OCI-LY7 (cell line): ENCODE results near the gene ABCA13. TPM values are rescaled to one million over a fixed set of nuclear protein-coding genes. Genes with fewer than 3 reads are reported as not detected.

Experiments used
- BruUV-seq: library from RNA; stranded (reverse); fragments of 400-500 nt; replicated peaks from 2 replicates; lab custom pipeline; 2021; lab: Mats Ljungman, UMichigan
- CTCF ChIA-PET: fragments of 300-600 bp; sonication (Branson Sonifier 250); formaldehyde crosslinking; loops from one replicate; lab custom pipeline; 2022; ENCODE audit warnings: antibody characterized with exemption; ENCODE audit not compliant: unreplicated experiment; lab: Charles Lee
- POLR2A ChIA-PET: fragments of 300-600 bp; sonication (Branson Sonifier 250); formaldehyde crosslinking; loops from one replicate; lab custom pipeline; 2022; ENCODE audit warnings: antibody characterized with exemption; lab: Charles Lee
- DNase-seq: peaks from one replicate; pipeline ENCODE4 v3.0.0-alpha.2; 2015; ENCODE audit warnings: low spot score
- H2AFZ ChIP-seq: fragments of 200-600 bp; sonication (generic), shearing (Covaris generic); 2 replicates; pipeline ENCODE4 v1.6.1; 2014; ENCODE audit warnings: mild to moderate bottlenecking, antibody characterized with exemption, low read length, moderate library complexity
- H3K27ac ChIP-seq: fragments of 200-600 bp; sonication (generic); 2 replicates; pipeline ENCODE4 v1.5.1; 2014; ENCODE audit warnings: mixed run types, low read depth, mild to moderate bottlenecking, moderate library complexity, low read length, inconsistent platforms; ENCODE audit not compliant: poor library complexity, severe bottlenecking
- H3K36me3 ChIP-seq: fragments of 200-600 bp; sonication (generic); 2 replicates; pipeline ENCODE4 v1.6.1; 2014; ENCODE audit warnings: mild to moderate bottlenecking, antibody characterized with exemption, low read length, moderate library complexity, mixed read lengths; ENCODE audit not compliant: insufficient read depth
- H3K4me1 ChIP-seq: fragments of 200-600 bp; sonication (generic); 2 replicates; pipeline ENCODE4 v1.5.1; 2014; ENCODE audit warnings: mild to moderate bottlenecking, low read length; ENCODE audit not compliant: insufficient read depth, poor library complexity, severe bottlenecking
- H3K4me2 ChIP-seq: fragments of 200-600 bp; sonication (generic); 2 replicates; pipeline ENCODE4 v1.6.1; 2014; ENCODE audit warnings: mild to moderate bottlenecking, low read length
- H3K4me3 ChIP-seq: fragments of 200-600 bp; sonication (generic); 2 replicates; pipeline ENCODE4 v1.5.1; 2014; ENCODE audit warnings: mild to moderate bottlenecking, low read depth, low read length; ENCODE audit not compliant: poor library complexity, severe bottlenecking
- H3K79me2 ChIP-seq: fragments of 200-600 bp; sonication (generic); 2 replicates; pipeline ENCODE4 v1.6.1; 2016; ENCODE audit warnings: low read depth, mild to moderate bottlenecking, low read length, moderate library complexity, mixed read lengths; ENCODE audit not compliant: insufficient read depth
- H3K9me2 ChIP-seq: fragments of 200-600 bp; sonication (generic); 2 replicates; pipeline ENCODE4 v1.6.1; 2016; ENCODE audit warnings: mild to moderate bottlenecking, low read length, mixed read lengths; ENCODE audit not compliant: insufficient read depth
- H3K9me3 ChIP-seq: fragments of 200-600 bp; sonication (generic); 2 replicates; pipeline ENCODE4 v1.6.1; 2014; ENCODE audit warnings: mild to moderate bottlenecking, mixed run types, low read length, mixed read lengths
- H4K20me1 ChIP-seq: fragments of 200-600 bp; sonication (generic); 2 replicates; pipeline ENCODE4 v1.6.1; 2014; ENCODE audit warnings: mild to moderate bottlenecking, antibody characterized with exemption, low read length, moderate library complexity, mixed read lengths; ENCODE audit not compliant: insufficient read depth
- CTCF ChIP-seq: fragments of 200-600 bp; sonication (generic); conservative IDR thresholded peaks from 2 replicates; pipeline ENCODE4 v1.5.1; 2014; ENCODE audit warnings: mild to moderate bottlenecking, antibody characterized with exemption, low read length, moderate library complexity, mixed read lengths
- EZH2phosphoT487 ChIP-seq: fragments of 200-600 bp; sonication (generic); IDR thresholded peaks from 2 replicates; pipeline ENCODE4 v1.6.1; 2018; ENCODE audit warnings: low read depth, borderline replicate concordance, mild to moderate bottlenecking, mixed run types, antibody characterized with exemption, low read length, moderate library complexity, mixed read lengths
- intact Hi-C: fragments of 100-400 bp; cut with micrococcal nuclease; formaldehyde crosslinking; loops from one replicate; pipeline ENCODE4 v1.10.0; 2022; ENCODE audit not compliant: unreplicated experiment
- total RNA-seq, 2 experiments: library from RNA; depleted of rRNA in 1 of 2; stranded (reverse); fragments of >200 nt in 1 of 2; shearing (Covaris generic) in 1 of 2; gene quantifications; 2 replicates each; pipeline ENCODE4 v1.2.3, GENCODE V29; 2014 to 2022

ABCA13 gene
- total RNA-seq, 2 experiments from 2014 or later: not detected

- no peaks in the 10 kb centered on the region for H3K36me3 ChIP-seq
- no peaks in the 10 kb centered on the region for H3K4me1 ChIP-seq
- no peak for TF ChIP-seq CTCF
- TF ChIP-seq EZH2phosphoT487: no peak
- CTCF ChIA-PET: no interaction called here
- POLR2A ChIA-PET: no interaction called here
- no peaks in the 10 kb centered on the region for H3K9me2 ChIP-seq
- DNase-seq: no peak
- intact Hi-C loops: no loop called here
- no peak overlapping the region for H2AFZ ChIP-seq
- no peaks in the 10 kb centered on the region for H4K20me1 ChIP-seq
- BruUV-seq: no TSS peak
- H3K27ac ChIP-seq: no peak overlapping the region
- H3K4me3 ChIP-seq: no peak overlapping the region
- no peak overlapping the region for H3K4me2 ChIP-seq
- H3K9me3 ChIP-seq: no peaks in the 10 kb centered on the region
- no peaks in the 10 kb centered on the region for H3K79me2 ChIP-seq
Measured at GRCh38 chr7:48438206-48438605, 266.9 kb downstream of the ABCA13 start.

DNA sequence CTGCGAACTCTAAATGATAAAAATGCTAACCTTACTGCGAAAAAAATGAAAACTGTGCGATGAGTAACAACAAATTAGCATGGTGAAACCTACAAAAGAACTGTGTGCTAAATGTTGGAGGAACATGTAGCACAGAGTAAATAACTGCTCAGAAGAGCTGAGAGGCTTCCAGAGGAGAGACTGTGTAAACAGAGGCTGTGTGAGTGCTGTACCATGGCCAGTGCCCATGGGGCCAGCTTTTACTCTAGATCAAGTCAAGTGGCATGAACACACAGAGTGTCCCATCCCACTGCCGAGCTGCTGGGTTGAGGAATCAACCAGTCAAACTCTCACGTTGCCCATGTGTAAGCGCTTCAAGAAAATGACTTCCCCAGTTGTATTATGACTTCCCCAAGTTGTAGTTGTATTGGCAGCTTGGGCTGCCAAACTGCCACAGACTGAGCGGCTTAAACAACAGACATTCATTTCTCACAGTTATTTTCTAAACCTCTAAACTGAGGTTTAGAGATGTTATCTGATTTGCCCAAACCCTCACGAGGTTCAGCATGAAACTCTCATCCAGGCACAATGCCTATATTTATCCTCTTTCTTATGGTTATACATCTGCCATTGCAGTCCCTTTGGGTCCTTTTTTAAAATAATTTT lies 270.7 kb downstream of the ABCA13 start:
- TF ChIP-seq CTCF (no peak), EZH2phosphoT487 (no peak)
- ChIA-PET CTCF (no interaction called here), POLR2A (no interaction called here)
- Histone ChIP-seq H3K4me2 (no peak overlapping the region), H3K4me1 (no peaks in the 10 kb centered on the region), H3K9me3 (no peaks in the 10 kb centered on the region), H3K36me3 (no peaks in the 10 kb centered on the region), H3K79me2 (no peaks in the 10 kb centered on the region), H3K9me2 (no peaks in the 10 kb centered on the region), H2AFZ (no peak overlapping the region), H4K20me1 (no peaks in the 10 kb centered on the region), H3K27ac (no peak overlapping the region), H3K4me3 (no peak overlapping the region)
- no peak for DNase-seq
- no TSS peak for BruUV-seq
- intact Hi-C loops: no loop called here

- intact Hi-C loops: no loop called here
- no peak for TF ChIP-seq CTCF
- TF ChIP-seq EZH2phosphoT487: no peak
- no peak for DNase-seq
- Histone ChIP-seq H4K20me1 (no peaks in the 10 kb centered on the region), H3K9me3 (no peaks in the 10 kb centered on the region), H3K4me2 (no peak overlapping the region), H3K4me3 (no peak overlapping the region), H3K9me2 (no peaks in the 10 kb centered on the region), H3K79me2 (no peaks in the 10 kb centered on the region), H3K27ac (no peak overlapping the region), H2AFZ (no peak overlapping the region), H3K4me1 (no peaks in the 10 kb centered on the region), H3K36me3 (no peaks in the 10 kb centered on the region)
- CTCF ChIA-PET: no interaction called here
- POLR2A ChIA-PET: no interaction called here
- no TSS peak for BruUV-seq
Measured at GRCh38 chr7:48443051-48443450, 271.8 kb downstream of the ABCA13 start.
